Mononuclear cell (primary cell): Measurements from ENCODE around the gene PCDHA1. TPM values are rescaled to one million over a fixed set of nuclear protein-coding genes. Genes with fewer than 3 reads are reported as not detected.
"Not testable (repeated sequence)": the region's sequence is repeated elsewhere in the genome, so short reads cannot be mapped to it uniquely, and the experiment has no call there.

Experiments used
- H3K27me3 ChIP-seq: 2 replicates; pipeline ENCODE4 v1.6.0; 2011; ENCODE audit warnings: low read length, control low read depth; ENCODE audit not compliant: insufficient read depth
- H3K4me1 ChIP-seq: 2 replicates; pipeline ENCODE4 v1.5.1; 2011; ENCODE audit warnings: mild to moderate bottlenecking, low read length, control low read depth; ENCODE audit not compliant: insufficient read depth
- H3K4me3 ChIP-seq: 2 replicates; pipeline ENCODE4 v1.5.1; 2011; ENCODE audit warnings: mild to moderate bottlenecking, low read length, moderate library complexity
- H3K9me3 ChIP-seq: 2 replicates; pipeline ENCODE4 v1.5.1; 2011; ENCODE audit warnings: low read depth, mild to moderate bottlenecking, control low read depth, low read length
- total RNA-seq: library from RNA; depleted of rRNA; stranded (reverse); fragments of >200 nt; gene quantifications from one replicate; pipeline ENCODE4 v1.2.3, GENCODE V29; 2012

The PCDHA1 gene
- total RNA-seq, 1 donor = not detected

DNA sequence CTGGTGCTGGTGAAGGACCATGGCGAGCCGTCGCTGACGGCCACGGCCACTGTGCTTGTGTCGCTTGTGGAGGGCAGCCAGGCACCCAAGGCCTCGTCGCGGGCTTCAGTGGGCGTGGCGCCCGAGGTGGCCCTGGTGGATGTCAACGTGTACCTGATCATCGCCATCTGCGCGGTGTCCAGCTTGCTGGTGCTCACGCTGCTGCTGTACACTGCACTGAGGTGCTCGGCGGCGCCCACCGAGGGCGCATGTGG is 72.0 kb downstream of the PCDHA1 start:
- Histone ChIP-seq H3K4me1 (no peaks in the 10 kb centered on the region), H3K27me3 (peaks cover 16% of the 10 kb centered on the region), H3K9me3 (no peaks in the 10 kb centered on the region), H3K4me3 (no peak overlapping the region)

DNA sequence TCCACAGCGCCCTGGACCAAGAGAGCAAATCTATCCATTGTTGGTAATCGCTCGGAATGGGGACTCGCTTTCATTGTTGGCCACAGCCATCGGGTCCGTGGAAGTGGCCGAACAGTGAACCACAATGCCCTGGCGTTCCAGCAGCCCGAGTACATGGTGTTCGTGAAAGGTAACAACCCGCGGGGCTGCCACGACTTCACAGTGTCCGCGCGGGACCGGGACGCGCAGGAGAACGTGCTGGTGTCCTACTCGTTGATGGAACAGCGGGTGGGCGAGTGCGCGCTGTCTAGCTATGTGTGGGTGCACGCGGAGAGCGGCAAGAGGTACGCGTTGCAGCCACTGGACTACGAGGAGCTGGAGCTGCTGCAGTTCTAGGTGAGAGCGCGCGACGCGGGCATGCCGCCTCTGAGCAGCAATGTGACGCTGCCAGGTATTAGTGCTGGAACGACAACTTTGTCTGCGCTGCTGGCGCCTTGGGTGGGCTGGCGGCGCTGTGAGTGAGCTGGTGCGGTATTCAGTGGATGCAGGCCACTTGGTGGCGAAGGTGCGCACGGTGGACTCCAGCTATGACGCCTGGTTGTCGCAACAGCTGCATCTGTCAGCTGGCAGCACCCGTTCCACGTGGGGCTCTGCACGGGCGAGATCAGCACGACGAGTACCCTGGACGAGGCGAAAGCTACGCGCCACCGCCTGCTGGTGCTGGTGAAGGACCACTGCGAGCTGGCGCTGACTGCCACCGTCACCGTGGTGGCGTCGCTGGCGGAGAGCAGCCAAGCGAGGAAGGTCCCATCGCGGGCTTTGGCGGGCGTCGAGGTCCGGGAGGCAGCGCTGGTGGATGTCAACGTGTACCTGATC is 76.7 kb downstream of the PCDHA1 start:
- H3K4me3 ChIP-seq = no peak overlapping the region
- no peaks in the 10 kb centered on the region for H3K4me1 ChIP-seq
- peaks cover 11% of the 10 kb centered on the region for H3K27me3 ChIP-seq
- no peaks in the 10 kb centered on the region for H3K9me3 ChIP-seq

DNA sequence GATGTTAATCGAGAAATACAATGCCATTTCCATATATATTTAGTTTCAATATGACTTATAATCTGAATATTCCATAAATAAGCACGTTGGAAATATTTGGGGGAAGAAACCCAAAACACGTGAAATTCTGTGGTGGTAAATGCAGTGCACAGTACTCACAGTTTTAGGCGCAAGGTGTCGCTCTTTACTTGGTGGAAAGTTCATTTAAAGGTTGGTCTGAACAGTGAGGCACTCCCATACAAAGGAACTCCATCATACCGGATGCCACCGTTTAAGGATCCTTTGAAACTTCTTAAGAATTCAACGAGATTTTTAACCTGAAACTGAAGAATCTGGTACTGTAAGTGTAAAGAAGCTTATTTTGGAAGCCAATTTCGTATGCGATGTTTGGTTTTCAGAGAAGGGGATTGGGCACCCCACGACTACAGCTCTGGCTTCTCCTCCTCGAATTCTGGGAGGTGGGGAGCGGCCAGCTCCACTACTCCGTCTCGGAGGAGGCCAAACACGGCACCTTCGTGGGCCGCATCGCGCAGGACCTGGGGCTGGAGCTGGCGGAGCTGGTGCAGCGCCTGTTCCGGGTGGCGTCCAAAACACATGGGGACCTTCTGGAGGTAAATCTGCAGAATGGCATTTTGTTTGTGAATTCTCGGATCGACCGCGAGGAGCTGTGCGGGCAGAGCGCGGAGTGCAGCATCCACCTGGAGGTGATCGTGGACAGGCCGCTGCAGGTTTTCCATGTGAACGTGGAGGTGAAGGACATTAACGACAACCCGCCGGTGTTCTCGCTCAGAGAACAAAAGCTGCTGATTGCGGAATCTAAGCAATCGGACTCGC is 83.0 kb downstream of the PCDHA1 start, which contains the start of gene PCDHA11:
PCDHA11 (plus strand) TSS at position 237 of the 834 bp plus-strand sequence; CDS start at position 384, 147 bp downstream.
- no peak within 1 kb of the TSS for H3K4me3 ChIP-seq
- peaks cover 18% of the 10 kb centered on the region for H3K27me3 ChIP-seq

DNA sequence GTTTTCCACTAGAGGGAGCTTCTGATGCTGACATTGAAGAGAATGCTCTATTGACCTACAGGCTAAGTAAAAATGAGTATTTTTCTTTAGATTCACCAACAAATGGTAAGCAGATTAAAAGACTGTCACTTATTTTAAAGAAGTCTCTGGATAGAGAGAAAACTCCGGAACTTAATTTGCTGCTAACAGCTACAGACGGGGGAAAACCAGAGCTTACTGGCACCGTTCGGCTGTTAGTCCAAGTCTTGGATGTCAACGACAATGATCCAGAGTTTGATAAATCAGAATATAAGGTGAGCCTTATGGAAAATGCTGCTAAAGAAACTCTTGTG is 83.6 kb downstream of the PCDHA1 start:
- no peak overlapping the region for H3K4me3 ChIP-seq
- no peaks in the 10 kb centered on the region for H3K4me1 ChIP-seq
- peaks cover 5% of the 10 kb centered on the region for H3K9me3 ChIP-seq
- H3K27me3 ChIP-seq = peaks cover 23% of the 10 kb centered on the region

More for the DNA sequence above, 83.0 kb downstream of the PCDHA1 start, which contains the start of gene PCDHA11:
- H3K9me3 ChIP-seq = no peaks in the 10 kb centered on the region
- no peaks in the 10 kb centered on the region for H3K4me1 ChIP-seq

DNA sequence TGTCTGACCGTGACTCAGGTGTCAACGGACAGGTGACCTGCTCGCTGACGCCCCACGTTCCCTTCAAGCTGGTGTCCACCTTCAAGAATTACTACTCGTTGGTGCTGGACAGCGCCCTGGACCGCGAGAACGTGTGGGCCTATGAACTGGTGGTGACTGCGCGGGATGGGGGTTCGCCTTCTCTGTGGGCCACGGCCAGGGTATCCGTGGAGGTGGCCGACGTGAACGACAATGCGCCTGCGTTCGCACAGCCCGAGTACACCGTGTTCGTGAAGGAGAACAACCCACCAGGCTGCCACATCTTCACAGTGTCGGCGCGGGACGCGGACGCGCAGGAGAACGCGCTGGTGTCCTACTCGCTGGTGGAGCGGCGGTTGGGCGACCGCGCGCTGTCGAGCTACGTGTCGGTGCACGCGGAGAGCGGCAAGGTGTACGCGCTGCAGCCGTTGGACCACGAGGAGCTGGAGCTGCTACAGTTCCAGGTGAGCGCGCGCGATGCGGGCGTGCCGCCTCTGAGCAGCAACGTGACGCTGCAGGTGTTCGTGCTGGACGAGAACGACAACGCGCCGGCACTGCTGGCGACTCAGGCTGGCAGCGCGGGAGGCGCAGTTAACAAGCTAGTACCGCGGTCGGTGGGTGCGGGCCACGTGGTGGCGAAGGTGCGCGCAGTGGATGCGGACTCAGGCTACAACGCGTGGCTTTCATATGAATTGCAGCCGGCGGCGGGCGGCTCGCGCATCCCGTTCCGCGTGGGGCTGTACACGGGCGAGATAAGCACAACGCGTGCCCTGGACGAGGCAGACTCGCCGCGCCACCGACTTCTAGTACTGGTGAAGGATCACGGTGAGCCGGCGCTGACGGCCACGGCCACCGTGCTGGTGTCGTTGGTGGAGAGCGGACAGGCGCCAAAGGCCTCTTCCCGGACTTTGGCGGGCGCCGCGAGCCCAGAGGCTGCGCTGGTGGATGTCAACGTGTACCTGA is 84.6 kb downstream of the PCDHA1 start:
- Histone ChIP-seq H3K27me3 (peaks cover 29% of the 10 kb centered on the region), H3K4me3 (no peak overlapping the region), H3K9me3 (peaks cover 6% of the 10 kb centered on the region), H3K4me1 (no peaks in the 10 kb centered on the region)

DNA sequence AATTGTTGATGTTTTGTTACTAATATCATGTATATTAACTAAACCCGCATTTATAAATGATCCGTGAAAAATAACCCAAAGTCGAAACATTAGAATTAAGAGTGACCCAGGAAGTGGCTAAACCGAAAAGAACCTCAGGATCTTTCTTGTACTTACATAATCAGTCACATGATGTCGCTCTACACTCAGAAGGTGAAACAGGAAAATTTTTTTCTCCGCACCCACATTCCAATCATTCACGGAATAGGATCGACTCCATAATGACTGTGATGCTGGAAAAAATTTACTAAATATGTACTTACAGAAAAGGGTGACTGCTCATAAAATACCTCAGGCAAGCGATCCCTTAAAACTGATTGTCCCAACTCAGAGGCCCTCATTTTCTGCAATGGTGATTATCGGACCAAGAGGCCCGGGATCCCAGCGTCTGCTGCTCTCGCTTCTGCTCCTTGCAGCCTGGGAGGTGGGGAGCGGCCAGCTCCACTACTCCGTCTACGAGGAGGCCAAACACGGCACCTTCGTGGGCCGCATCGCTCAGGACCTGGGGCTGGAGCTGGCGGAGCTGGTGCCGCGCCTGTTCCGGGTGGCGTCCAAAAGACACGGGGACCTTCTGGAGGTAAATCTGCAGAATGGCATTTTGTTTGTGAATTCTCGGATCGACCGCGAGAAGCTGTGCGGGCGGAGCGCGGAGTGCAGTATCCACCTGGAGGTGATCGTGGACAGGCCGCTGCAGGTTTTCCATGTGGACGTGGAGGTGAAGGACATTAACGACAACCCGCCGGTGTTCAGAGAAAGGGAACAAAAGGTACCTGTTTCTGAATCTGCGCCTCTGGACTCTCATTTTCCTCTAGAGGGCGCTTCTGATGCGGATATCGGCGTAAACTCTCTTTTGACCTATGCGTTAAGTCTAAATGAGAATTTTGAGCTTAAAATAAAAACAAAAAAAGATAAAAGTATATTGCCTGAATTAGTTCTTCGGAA is 89.4 kb downstream of the PCDHA1 start, which contains the start of gene PCDHA12:
PCDHA12 (plus strand) TSS at position 224 of the 981 bp plus-strand sequence; CDS start at position 389, 165 bp downstream.
- H3K27me3 ChIP-seq = peaks cover 43% of the 10 kb centered on the region
- peaks cover 6% of the 10 kb centered on the region for H3K9me3 ChIP-seq
- no peaks in the 10 kb centered on the region for H3K4me1 ChIP-seq
- no peak within 1 kb of the TSS for H3K4me3 ChIP-seq

DNA sequence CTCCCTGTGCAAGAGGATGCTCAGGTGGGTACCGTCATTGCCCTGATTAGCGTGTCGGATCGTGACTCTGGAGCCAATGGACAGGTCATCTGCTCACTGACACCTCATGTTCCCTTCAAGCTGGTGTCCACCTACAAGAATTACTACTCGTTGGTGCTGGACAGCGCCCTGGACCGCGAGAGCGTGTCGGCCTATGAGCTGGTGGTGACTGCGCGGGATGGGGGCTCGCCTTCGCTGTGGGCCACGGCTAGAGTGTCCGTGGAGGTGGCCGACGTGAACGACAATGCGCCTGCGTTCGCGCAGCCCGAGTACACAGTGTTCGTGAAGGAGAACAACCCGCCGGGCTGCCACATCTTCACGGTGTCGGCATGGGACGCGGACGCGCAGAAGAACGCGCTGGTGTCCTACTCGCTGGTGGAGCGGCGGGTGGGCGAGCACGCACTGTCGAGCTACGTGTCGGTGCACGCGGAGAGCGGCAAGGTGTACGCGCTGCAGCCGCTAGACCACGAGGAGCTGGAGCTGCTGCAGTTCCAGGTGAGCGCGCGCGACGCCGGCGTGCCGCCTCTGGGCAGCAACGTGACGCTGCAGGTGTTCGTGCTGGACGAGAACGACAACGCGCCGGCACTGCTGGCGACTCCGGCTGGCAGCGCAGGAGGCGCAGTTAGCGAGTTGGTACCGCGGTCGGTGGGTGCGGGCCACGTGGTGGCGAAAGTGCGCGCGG is 90.8 kb downstream of the PCDHA1 start:
- H3K4me3 ChIP-seq, H3K4me1 ChIP-seq, H3K9me3 ChIP-seq: not testable (repeated sequence)
- peaks cover 50% of the 10 kb centered on the region for H3K27me3 ChIP-seq

DNA sequence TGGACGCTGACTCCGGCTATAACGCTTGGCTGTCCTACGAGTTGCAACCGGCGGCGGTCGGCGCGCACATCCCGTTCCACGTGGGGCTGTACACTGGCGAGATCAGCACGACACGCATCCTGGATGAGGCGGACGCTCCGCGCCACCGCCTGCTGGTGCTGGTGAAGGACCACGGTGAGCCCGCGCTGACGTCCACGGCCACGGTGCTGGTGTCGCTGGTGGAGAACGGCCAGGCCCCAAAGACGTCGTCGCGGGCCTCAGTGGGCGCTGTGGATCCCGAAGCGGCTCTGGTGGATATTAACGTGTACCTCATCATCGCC is 91.3 kb downstream of the PCDHA1 start:
- Histone ChIP-seq H3K9me3 (peaks cover 6% of the 10 kb centered on the region), H3K4me3 (no peak overlapping the region), H3K27me3 (peaks cover 55% of the 10 kb centered on the region), H3K4me1 (no peaks in the 10 kb centered on the region)

DNA sequence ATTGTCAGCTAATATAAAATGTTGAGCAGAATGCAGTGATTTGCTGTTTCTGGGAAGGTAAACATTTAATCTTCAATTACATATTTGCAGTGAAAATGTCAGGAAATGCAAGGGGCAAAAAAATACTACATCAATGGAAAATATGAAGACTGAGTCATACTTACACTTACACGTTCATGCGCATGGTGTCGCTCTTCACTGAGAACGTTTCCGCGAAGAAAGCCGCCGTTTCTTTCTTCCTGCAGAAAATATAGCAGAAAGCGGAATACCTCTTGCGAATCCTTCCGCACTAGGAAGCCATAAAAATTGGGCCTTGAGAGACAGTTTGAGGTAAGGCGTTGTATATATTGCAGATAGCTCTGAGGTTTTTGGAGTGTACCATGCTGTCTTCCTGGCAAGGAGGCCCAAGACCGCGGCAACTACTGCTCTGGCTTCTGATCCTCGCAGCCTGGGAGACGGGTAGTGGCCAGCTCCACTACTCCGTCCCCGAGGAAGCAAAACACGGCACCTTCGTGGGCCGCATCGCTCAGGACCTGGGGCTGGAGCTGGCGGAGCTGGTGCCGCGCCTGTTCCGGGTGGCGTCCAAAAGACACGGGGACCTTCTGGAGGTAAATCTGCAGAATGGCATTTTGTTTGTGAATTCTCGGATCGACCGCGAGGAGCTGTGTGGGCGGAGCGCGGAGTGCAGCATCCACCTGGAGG is 96.1 kb downstream of the PCDHA1 start, which contains the start of gene PCDHA13:
PCDHA13 (plus strand) TSS at position 236 of the 702 bp plus-strand sequence; CDS start at position 381, 145 bp downstream.
- Histone ChIP-seq H3K4me3 (no peak within 1 kb of the TSS), H3K4me1 (no peaks in the 10 kb centered on the region), H3K27me3 (peaks cover 37% of the 10 kb centered on the region), H3K9me3 (peaks cover 7% of the 10 kb centered on the region)

DNA sequence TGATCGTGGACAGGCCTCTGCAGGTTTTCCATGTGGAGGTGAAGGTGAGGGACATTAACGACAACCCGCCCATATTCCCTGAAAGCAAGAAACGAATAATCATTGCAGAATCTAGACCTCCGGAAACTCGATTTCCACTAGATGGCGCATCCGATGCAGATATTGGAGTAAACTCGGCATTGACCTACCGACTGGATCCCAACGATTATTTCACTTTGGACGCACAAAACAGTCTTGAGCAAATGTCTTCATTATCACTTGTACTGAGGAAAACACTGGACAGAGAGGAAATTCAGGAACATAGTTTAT is 96.6 kb downstream of the PCDHA1 start:
- peaks cover 7% of the 10 kb centered on the region for H3K9me3 ChIP-seq
- H3K27me3 ChIP-seq = peaks cover 37% of the 10 kb centered on the region
- H3K4me3 ChIP-seq = no peak overlapping the region
- H3K4me1 ChIP-seq = no peaks in the 10 kb centered on the region

DNA sequence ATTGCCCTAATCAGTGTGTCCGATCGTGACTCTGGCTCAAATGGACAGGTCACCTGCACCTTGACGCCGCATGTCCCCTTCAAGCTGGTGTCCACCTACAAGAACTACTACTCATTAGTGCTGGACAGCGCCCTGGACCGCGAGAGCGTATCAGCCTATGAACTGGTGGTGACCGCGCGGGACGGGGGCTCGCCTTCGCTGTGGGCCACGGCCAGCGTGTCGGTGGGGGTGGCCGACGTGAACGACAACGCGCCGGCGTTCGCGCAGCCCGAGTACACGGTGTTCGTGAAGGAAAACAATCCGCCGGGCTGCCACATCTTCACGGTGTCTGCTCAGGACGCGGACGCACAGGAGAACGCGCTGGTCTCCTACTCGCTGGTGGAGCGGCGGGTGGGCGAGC is 97.4 kb downstream of the PCDHA1 start:
- Histone ChIP-seq H3K9me3 (peaks cover 7% of the 10 kb centered on the region), H3K27me3 (peaks cover 36% of the 10 kb centered on the region), H3K4me1 (no peaks in the 10 kb centered on the region), H3K4me3 (no peak overlapping the region)

DNA sequence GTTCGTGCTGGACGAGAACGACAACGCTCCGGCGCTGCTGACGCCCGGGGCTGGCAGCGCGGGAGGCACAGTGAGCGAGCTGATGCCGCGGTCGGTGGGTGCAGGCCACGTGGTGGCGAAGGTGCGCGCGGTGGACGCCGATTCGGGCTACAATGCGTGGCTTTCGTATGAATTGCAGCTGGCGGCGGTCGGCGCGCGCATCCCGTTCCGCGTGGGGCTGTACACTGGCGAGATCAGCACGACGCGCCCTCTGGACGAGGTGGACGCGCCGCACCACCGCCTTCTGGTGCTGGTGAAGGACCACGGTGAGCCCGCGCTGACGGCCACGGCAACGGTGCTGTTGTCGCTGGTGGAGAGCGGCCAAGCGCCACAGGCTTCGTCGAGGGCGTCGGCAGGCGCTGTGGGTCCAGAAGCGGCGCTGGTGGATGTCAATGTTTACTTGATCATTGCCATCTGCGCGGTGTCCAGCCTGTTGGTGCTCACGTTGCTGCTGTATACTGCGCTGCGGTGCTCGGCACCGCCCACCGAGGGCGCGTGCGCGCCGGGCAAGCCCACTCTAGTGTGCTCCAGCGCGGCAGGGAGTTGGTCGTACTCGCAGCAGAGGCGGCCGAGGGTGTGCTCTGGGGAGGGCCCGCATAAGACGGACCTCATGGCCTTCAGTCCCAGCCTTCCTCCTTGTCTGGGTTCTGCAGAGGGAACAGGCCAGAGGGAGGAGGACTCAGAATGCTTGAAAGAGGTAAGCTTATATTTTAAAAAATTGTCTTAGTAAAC is 98.2 kb downstream of the PCDHA1 start:
- Histone ChIP-seq H3K4me1 (no peaks in the 10 kb centered on the region), H3K4me3 (no peak overlapping the region), H3K27me3 (peaks cover 29% of the 10 kb centered on the region), H3K9me3 (peaks cover 7% of the 10 kb centered on the region)
